ENCODE results near the gene TRIM3. TPM values are rescaled to one million over a fixed set of nuclear protein-coding genes. Genes with fewer than 3 reads are reported as not detected.

TRIM3 gene
- total and polyA plus RNA-seq, 2 experiments from 2014 or later = 7.9 to 21.1 TPM

Other genes starting within 250 kb of the TRIM3 start
- 20.0 and 34.5 TPM in 2 replicates for gene FHIP1B, start 239.3 kb downstream of the TRIM3 start, total RNA-seq (2014; rRNA removed; shearing (Covaris generic))
- 10.3 TPM in 2 replicates for gene FHIP1B, start 239.3 kb downstream of the TRIM3 start, polyA plus RNA-seq (2016; fragmentation: Nextera tagmentation; extraction: Ambion mirVana)
- not detected in 2 replicates for gene CNGA4, start 234.9 kb downstream of the TRIM3 start, total RNA-seq (2014; rRNA removed; shearing (Covaris generic))
- 0.15 TPM in 1 of 2 replicates, not detected in the other for gene CNGA4, start 234.9 kb downstream of the TRIM3 start, polyA plus RNA-seq (2016; fragmentation: Nextera tagmentation; extraction: Ambion mirVana)
- gene CCKBR, start 214.1 kb downstream of the TRIM3 start, total RNA-seq (2014; rRNA removed; shearing (Covaris generic)) = 7.0 and 8.2 TPM in 2 replicates
- gene CCKBR, start 214.1 kb downstream of the TRIM3 start, polyA plus RNA-seq (2016; fragmentation: Nextera tagmentation; extraction: Ambion mirVana) = 3.9 and 4.8 TPM in 2 replicates
- gene CAVIN3, start 153.4 kb downstream of the TRIM3 start, total RNA-seq (2014; rRNA removed; shearing (Covaris generic)) = 34.2 and 41.3 TPM in 2 replicates
- gene CAVIN3, start 153.4 kb downstream of the TRIM3 start, polyA plus RNA-seq (2016; fragmentation: Nextera tagmentation; extraction: Ambion mirVana) = 32.9 and 33.2 TPM in 2 replicates
- gene SMPD1, start 83.5 kb downstream of the TRIM3 start, total RNA-seq (2014; rRNA removed; shearing (Covaris generic)) = 0.70 and 0.76 TPM in 2 replicates
- 0.92 and 0.97 TPM in 2 replicates for gene SMPD1, start 83.5 kb downstream of the TRIM3 start, polyA plus RNA-seq (2016; fragmentation: Nextera tagmentation; extraction: Ambion mirVana)
- 24.7 and 26.6 TPM in 2 replicates for gene APBB1, start 54.8 kb downstream of the TRIM3 start, total RNA-seq (2014; rRNA removed; shearing (Covaris generic))
- gene APBB1, start 54.8 kb downstream of the TRIM3 start, polyA plus RNA-seq (2016; fragmentation: Nextera tagmentation; extraction: Ambion mirVana) = 10.6 and 12.1 TPM in 2 replicates
- 0.50 and 0.63 TPM in 2 replicates for gene HPX, start 33.0 kb downstream of the TRIM3 start, total RNA-seq (2014; rRNA removed; shearing (Covaris generic))
- gene HPX, start 33.0 kb downstream of the TRIM3 start, polyA plus RNA-seq (2016; fragmentation: Nextera tagmentation; extraction: Ambion mirVana) = 0.47 and 0.71 TPM in 2 replicates
- gene ARFIP2, start 7.4 kb upstream of the TRIM3 start, total RNA-seq (2014; rRNA removed; shearing (Covaris generic)) = 61.5 and 65.4 TPM in 2 replicates
- gene ARFIP2, start 7.4 kb upstream of the TRIM3 start, polyA plus RNA-seq (2016; fragmentation: Nextera tagmentation; extraction: Ambion mirVana) = 34.8 and 35.4 TPM in 2 replicates
- gene TIMM10B, start 7.6 kb upstream of the TRIM3 start, total RNA-seq (2014; rRNA removed; shearing (Covaris generic)) = 54.2 and 76.4 TPM in 2 replicates
- gene TIMM10B, start 7.6 kb upstream of the TRIM3 start, polyA plus RNA-seq (2016; fragmentation: Nextera tagmentation; extraction: Ambion mirVana) = 25.0 and 30.8 TPM in 2 replicates
- gene DNHD1, start 23.3 kb upstream of the TRIM3 start, total RNA-seq (2014; rRNA removed; shearing (Covaris generic)) = 7.2 and 9.6 TPM in 2 replicates
- 2.5 and 3.6 TPM in 2 replicates for gene DNHD1, start 23.3 kb upstream of the TRIM3 start, polyA plus RNA-seq (2016; fragmentation: Nextera tagmentation; extraction: Ambion mirVana)
- 7.4 and 9.8 TPM in 2 replicates for gene RRP8, start 129.7 kb upstream of the TRIM3 start, total RNA-seq (2014; rRNA removed; shearing (Covaris generic))
- 13.5 and 13.7 TPM in 2 replicates for gene RRP8, start 129.7 kb upstream of the TRIM3 start, polyA plus RNA-seq (2016; fragmentation: Nextera tagmentation; extraction: Ambion mirVana)
- gene ILK, start 129.8 kb upstream of the TRIM3 start, total RNA-seq (2014; rRNA removed; shearing (Covaris generic)) = 75.1 and 91.0 TPM in 2 replicates
- 62.6 and 64.5 TPM in 2 replicates for gene ILK, start 129.8 kb upstream of the TRIM3 start, polyA plus RNA-seq (2016; fragmentation: Nextera tagmentation; extraction: Ambion mirVana)
- 102 and 108 TPM in 2 replicates for gene TAF10, start 138.3 kb upstream of the TRIM3 start, total RNA-seq (2014; rRNA removed; shearing (Covaris generic))
- gene TAF10, start 138.3 kb upstream of the TRIM3 start, polyA plus RNA-seq (2016; fragmentation: Nextera tagmentation; extraction: Ambion mirVana) = 253 and 277 TPM in 2 replicates
- gene TPP1, start 145.5 kb upstream of the TRIM3 start, total RNA-seq (2014; rRNA removed; shearing (Covaris generic)) = 49.7 and 73.5 TPM in 2 replicates
- 18.7 and 21.7 TPM in 2 replicates for gene TPP1, start 145.5 kb upstream of the TRIM3 start, polyA plus RNA-seq (2016; fragmentation: Nextera tagmentation; extraction: Ambion mirVana)
- 16.5 and 20.7 TPM in 2 replicates for gene DCHS1, start 181.9 kb upstream of the TRIM3 start, total RNA-seq (2014; rRNA removed; shearing (Covaris generic))
- gene DCHS1, start 181.9 kb upstream of the TRIM3 start, polyA plus RNA-seq (2016; fragmentation: Nextera tagmentation; extraction: Ambion mirVana) = 1.9 and 2.3 TPM in 2 replicates
- gene MRPL17, start 209.4 kb upstream of the TRIM3 start, total RNA-seq (2014; rRNA removed; shearing (Covaris generic)) = 26.7 and 53.8 TPM in 2 replicates
- gene MRPL17, start 209.4 kb upstream of the TRIM3 start, polyA plus RNA-seq (2016; fragmentation: Nextera tagmentation; extraction: Ambion mirVana) = 81.8 and 85.5 TPM in 2 replicates